GM12878 (cell line): ENCODE data around the gene MSMB. TPM values are rescaled to one million over a fixed set of nuclear protein-coding genes. Genes with fewer than 3 reads are reported as not detected.
"Not testable (repeated sequence)": the region's sequence is repeated elsewhere in the genome, so short reads cannot be mapped to it uniquely, and the experiment has no call there.

Source experiments
- ATAC-seq: fragments of 200-7000 bp; cut with Tn5 transposase; 3 replicates; pipeline ENCODE4 v1.9.1; 2020; ENCODE audit warnings: mild to moderate bottlenecking, moderate library complexity
- BruUV-seq: library from RNA; stranded (reverse); fragments of 400-500 nt; replicated peaks from 2 replicates; lab custom pipeline; 2021; lab: Mats Ljungman, UMichigan
- CTCF ChIA-PET: fragments of 300-600 bp; sonication (Branson Sonifier 250); formaldehyde crosslinking; extraction: SDS; loops from one replicate; lab custom pipeline; 2021; ENCODE audit warnings: inconsistent platforms; lab: Yijun Ruan, JAX
- POLR2A ChIA-PET: fragments of 350-600 bp; formaldehyde crosslinking; extraction: SDS; loops from one replicate; lab custom pipeline; 2021; ENCODE audit warnings: inconsistent platforms; lab: Charles Lee
- RAD21 ChIA-PET: fragments of 300-600 bp; sonication (Branson Sonifier 250); formaldehyde crosslinking; loops from one replicate; lab custom pipeline; 2023; ENCODE audit warnings: antibody characterized with exemption; ENCODE audit not compliant: unreplicated experiment; lab: Charles Lee
- SMC1A ChIA-PET: fragments of 300-600 bp; sonication (Branson Sonifier 250); formaldehyde crosslinking; loops from one replicate; lab custom pipeline; 2023; ENCODE audit not compliant: unreplicated experiment, uncharacterized antibody; lab: Charles Lee
- DNase-seq: peaks from one replicate; pipeline ENCODE4 v3.0.0-alpha.2; 2011; ENCODE audit warnings: low read depth, low spot score
- FAIRE-seq: peaks from 3 replicates; lab custom pipeline; 2011; peaks lifted over from hg19 to GRCh38; lab: Jason Lieb, UNC
- H2AFZ ChIP-seq: 2 replicates; pipeline ENCODE4 v1.6.0; 2011; ENCODE audit warnings: low read depth, low read length, control low read depth; ENCODE audit not compliant: control insufficient read depth
- H3K27ac ChIP-seq: 2 replicates; pipeline ENCODE4 v1.5.1; 2011; ENCODE audit warnings: control low read depth; ENCODE audit not compliant: control insufficient read depth, insufficient read depth
- H3K27me3 ChIP-seq, 2 experiments: replicated peaks in 1 of 2; 2 replicates each; pipeline versions ENCODE4 v1.6.0 to v1.6.1; 2011; ENCODE audit warnings: low read length in 1 of 2; ENCODE audit not compliant: control insufficient read depth in 2 of 2, insufficient read depth in 2 of 2
- H3K36me3 ChIP-seq, 2 experiments: 2 replicates each; pipeline ENCODE4 v1.5.1; 2011; ENCODE audit warnings: low read length in 1 of 2; ENCODE audit not compliant: control insufficient read depth in 2 of 2, insufficient read depth in 2 of 2
- H3K4me1 ChIP-seq: 2 replicates; pipeline ENCODE4 v1.6.1; 2011; ENCODE audit warnings: mild to moderate bottlenecking, low read length, moderate library complexity, mixed read lengths; ENCODE audit not compliant: control insufficient read depth, insufficient read depth
- H3K4me2 ChIP-seq: 2 replicates; pipeline ENCODE4 v1.6.0; 2011; ENCODE audit warnings: control low read depth; ENCODE audit not compliant: control insufficient read depth, insufficient read depth
- H3K4me3 ChIP-seq: fragments of 200-600 bp; sonication (generic); 2 replicates; pipeline ENCODE4 v1.5.1; 2016
- H3K79me2 ChIP-seq: 2 replicates; pipeline ENCODE4 v1.6.0; 2011; ENCODE audit warnings: low read length; ENCODE audit not compliant: control insufficient read depth, insufficient read depth
- H3K9ac ChIP-seq: 2 replicates; pipeline ENCODE4 v1.8.0; 2011; ENCODE audit warnings: low read length, control low read depth, mixed read lengths; ENCODE audit not compliant: control insufficient read depth, insufficient read depth
- H3K9me3 ChIP-seq: replicated peaks from 3 replicates; pipeline ENCODE4 v1.5.1; 2011; ENCODE audit warnings: mild to moderate bottlenecking, low read length; ENCODE audit not compliant: control insufficient read depth, insufficient read depth
- H4K20me1 ChIP-seq: 2 replicates; pipeline ENCODE4 v1.6.0; 2011; ENCODE audit not compliant: control insufficient read depth, insufficient read depth
- BCL11A ChIP-seq: IDR thresholded peaks from 2 replicates; pipeline ENCODE4 v1.6.1; 2011; ENCODE audit warnings: low read depth, low read length
- NFYB ChIP-seq: IDR thresholded peaks from 2 replicates; pipeline ENCODE4 v1.6.1; 2011; ENCODE audit warnings: low read depth, mild to moderate bottlenecking, low read length, improper control_type of control experiment, moderate library complexity; ENCODE audit not compliant: insufficient read depth
- NR2C2 ChIP-seq: IDR thresholded peaks from 2 replicates; pipeline ENCODE4 v1.6.1; 2011; ENCODE audit warnings: borderline replicate concordance, low read depth; ENCODE audit not compliant: control insufficient read depth, insufficient read length
- PAX5 ChIP-seq: IDR thresholded peaks from 2 replicates; pipeline ENCODE4 v1.6.1; 2011; ENCODE audit warnings: low read depth, low read length, borderline replicate concordance
- REST ChIP-seq: IDR thresholded peaks from 2 replicates; pipeline ENCODE4 v1.6.1; 2012; ENCODE audit warnings: mild to moderate bottlenecking, low read depth, low read length
- SREBF2 ChIP-seq: IDR thresholded peaks from 2 replicates; pipeline ENCODE4 v1.6.1; 2012; ENCODE audit warnings: mild to moderate bottlenecking, low read length
- ZNF384 ChIP-seq: IDR thresholded peaks from 2 replicates; pipeline ENCODE4 v1.6.1; 2012; ENCODE audit warnings: low read depth, mild to moderate bottlenecking, low read length, improper control_type of control experiment, borderline replicate concordance
- WGBS: methylation state at CpG from one replicate; pipeline ENCODE4 v1.1.6; 2016; ENCODE audit warnings: low lambda C conversion rate; ENCODE audit not compliant: insufficient replicate concordance, insufficient coverage; ENCODE audit errors: missing lambda C conversion rate; 5-methylcytosine and 5-hydroxymethylcytosine counted together
- in situ Hi-C: fragments of 300-500 bp; cut with MboI; formaldehyde crosslinking; loops from 9 replicates; pipeline ENCODE4 v1.14.3; 2018; ENCODE audit warnings: mixed read lengths
- intact Hi-C: fragments of 100-400 bp; cut with micrococcal nuclease; formaldehyde crosslinking; loops from one replicate; pipeline ENCODE4 v1.14.2; 2022; ENCODE audit not compliant: unreplicated experiment
- polyA plus RNA-seq, 11 experiments: library from polyadenylated mRNA; depleted of rRNA in 4 of 11; unstranded in 6 of 11; stranded (reverse) in 5 of 11; fragments of >200 nt; fragmentation: Nextera tagmentation in 4 of 11; fragmentation: Illumina TruSeq in 1 of 11; extraction: Ambion mirVana in 4 of 11; extraction: Trizol in 1 of 11; gene quantifications; 1 replicate in 1 of 11; 2 replicates in 10 of 11; pipeline versions ENCODE4 v1.2.1 to v1.2.3, GENCODE V29; 2011 to 2016; ENCODE audit warnings: inconsistent platforms in 2 of 11, missing spikeins in 2 of 11, low read depth in 1 of 11
- total RNA-seq, 4 experiments: library from RNA; depleted of rRNA in 3 of 4; stranded (reverse); fragments of >200 nt in 3 of 4; fragmentation: Illumina TruSeq in 1 of 4; extraction: Trizol in 1 of 4; gene quantifications; 2 replicates each; pipeline versions ENCODE4 v1.2.1 to v1.2.3, GENCODE V29; 2013 to 2021
- TF ChIP-seq, protein P1 (sequence below): fragments of 450-650 bp; IDR thresholded peaks from 2 replicates; pipeline ENCODE4 v1.6.1; 2016; ENCODE audit warnings: mild to moderate bottlenecking
- TF ChIP-seq, protein P2 (sequence below): fragments of 150-350 bp; IDR thresholded peaks from 2 replicates; pipeline ENCODE4 v1.6.1; 2016; ENCODE audit warnings: low read depth, low read length

The MSMB gene
- total and polyA plus RNA-seq, 10 of the 15 experiments (the other 5 are each of a cell fraction or from before 2014, with no cell fraction given): not detected

DNA sequence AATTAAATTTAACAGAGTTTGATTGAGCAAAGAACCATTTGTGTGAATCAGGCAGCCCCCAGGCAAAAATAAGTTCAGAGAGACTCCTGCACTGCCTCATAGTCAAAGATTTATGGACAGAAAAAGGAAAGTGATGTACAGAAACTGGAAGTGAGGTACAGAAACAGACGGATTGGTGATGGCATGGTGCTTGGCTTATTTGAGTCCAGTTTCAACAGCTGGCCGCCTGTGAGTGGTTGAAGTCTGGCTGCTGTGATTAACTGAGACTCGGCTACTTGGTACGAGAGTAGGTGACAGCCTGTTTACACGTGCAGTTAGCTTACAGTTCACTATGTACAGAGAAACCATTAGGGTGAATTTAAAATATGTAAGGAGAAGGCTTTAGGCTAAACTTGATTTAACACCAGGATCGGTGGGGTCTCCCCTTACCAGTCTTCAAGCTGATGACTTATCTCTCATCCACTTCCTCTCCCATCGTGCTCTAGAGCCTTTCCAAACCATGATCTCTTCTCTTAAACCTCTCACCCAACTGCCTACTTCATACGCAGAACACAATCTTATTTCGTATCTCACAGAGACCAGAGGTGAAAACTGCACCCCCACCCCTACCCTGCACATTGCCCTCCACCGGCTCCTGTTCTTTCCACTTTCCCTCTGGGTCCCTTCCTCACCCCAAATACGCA, 5.0 kb upstream of the MSMB start:
- intact Hi-C loops (no loop called here), in situ Hi-C loops (no loop called here)
- H3K4me1 ChIP-seq: no peaks in the 10 kb centered on the region
- RAD21 ChIA-PET: no interaction called here
- H3K4me3 ChIP-seq: no peak overlapping the region
- no peak overlapping the region for H2AFZ ChIP-seq
- H3K9me3 ChIP-seq: no peaks in the 10 kb centered on the region
- TF ChIP-seq ZNF384: no peak
- TF ChIP-seq, protein P1, sequence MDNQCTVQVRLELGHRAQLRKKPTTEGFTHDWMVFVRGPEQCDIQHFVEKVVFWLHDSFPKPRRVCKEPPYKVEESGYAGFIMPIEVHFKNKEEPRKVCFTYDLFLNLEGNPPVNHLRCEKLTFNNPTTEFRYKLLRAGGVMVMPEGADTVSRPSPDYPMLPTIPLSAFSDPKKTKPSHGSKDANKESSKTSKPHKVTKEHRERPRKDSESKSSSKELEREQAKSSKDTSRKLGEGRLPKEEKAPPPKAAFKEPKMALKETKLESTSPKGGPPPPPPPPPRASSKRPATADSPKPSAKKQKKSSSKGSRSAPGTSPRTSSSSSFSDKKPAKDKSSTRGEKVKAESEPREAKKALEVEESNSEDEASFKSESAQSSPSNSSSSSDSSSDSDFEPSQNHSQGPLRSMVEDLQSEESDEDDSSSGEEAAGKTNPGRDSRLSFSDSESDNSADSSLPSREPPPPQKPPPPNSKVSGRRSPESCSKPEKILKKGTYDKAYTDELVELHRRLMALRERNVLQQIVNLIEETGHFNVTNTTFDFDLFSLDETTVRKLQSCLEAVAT: no peak
- no peak for TF ChIP-seq NFYB
- TF ChIP-seq BCL11A: no peak
- TF ChIP-seq NR2C2: no peak
- no peak for TF ChIP-seq PAX5
- TF ChIP-seq SREBF2: no peak
- TF ChIP-seq, protein P2, sequence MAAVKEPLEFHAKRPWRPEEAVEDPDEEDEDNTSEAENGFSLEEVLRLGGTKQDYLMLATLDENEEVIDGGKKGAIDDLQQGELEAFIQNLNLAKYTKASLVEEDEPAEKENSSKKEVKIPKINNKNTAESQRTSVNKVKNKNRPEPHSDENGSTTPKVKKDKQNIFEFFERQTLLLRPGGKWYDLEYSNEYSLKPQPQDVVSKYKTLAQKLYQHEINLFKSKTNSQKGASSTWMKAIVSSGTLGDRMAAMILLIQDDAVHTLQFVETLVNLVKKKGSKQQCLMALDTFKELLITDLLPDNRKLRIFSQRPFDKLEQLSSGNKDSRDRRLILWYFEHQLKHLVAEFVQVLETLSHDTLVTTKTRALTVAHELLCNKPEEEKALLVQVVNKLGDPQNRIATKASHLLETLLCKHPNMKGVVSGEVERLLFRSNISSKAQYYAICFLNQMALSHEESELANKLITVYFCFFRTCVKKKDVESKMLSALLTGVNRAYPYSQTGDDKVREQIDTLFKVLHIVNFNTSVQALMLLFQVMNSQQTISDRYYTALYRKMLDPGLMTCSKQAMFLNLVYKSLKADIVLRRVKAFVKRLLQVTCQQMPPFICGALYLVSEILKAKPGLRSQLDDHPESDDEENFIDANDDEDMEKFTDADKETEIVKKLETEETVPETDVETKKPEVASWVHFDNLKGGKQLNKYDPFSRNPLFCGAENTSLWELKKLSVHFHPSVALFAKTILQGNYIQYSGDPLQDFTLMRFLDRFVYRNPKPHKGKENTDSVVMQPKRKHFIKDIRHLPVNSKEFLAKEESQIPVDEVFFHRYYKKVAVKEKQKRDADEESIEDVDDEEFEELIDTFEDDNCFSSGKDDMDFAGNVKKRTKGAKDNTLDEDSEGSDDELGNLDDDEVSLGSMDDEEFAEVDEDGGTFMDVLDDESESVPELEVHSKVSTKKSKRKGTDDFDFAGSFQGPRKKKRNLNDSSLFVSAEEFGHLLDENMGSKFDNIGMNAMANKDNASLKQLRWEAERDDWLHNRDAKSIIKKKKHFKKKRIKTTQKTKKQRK: no peak
- no peak for TF ChIP-seq REST
- FAIRE-seq (no peak), DNase-seq (no peak), ATAC-seq (peak; percentile 55)
- H3K9ac ChIP-seq: no peak overlapping the region
- H3K36me3 ChIP-seq: no peaks in the 10 kb centered on the region
- H3K79me2 ChIP-seq: no peaks in the 10 kb centered on the region
- WGBS: 48% methylated on average over 11 of the region's 11 CpGs
- no peak overlapping the region for H3K4me2 ChIP-seq
- H3K27ac ChIP-seq: no peak overlapping the region
- no peaks in the 10 kb centered on the region for H4K20me1 ChIP-seq
- POLR2A ChIA-PET: no interaction called here
- SMC1A ChIA-PET: no interaction called here
- CTCF ChIA-PET: no interaction called here
- BruUV-seq: no TSS peak
- no peaks in the 10 kb centered on the region; a peak in 2 of 4 replicates for H3K27me3 ChIP-seq

DNA sequence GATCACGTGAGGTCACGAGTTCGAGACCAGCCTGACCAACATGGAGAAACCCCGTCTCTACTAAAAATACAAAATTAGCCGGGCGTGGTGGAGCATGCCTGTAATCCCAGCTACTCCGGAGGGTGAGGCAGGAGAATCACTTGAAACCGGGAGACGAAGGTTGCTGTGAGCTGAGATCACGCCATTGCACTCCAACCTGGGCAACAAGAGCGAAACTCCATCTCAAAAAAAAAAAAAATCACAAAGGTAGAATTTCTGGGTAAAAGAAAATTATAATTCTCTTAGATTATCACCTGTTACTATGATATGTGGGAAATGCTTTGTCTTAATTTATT, 3.4 kb upstream of the MSMB start:
- SMC1A ChIA-PET: interaction anchor here (0.7 kb wide), 1 partner anchor 20 kb away, joined by 3 read pairs; no protein-coding TSS in a partner anchor
- CTCF ChIA-PET, RAD21 ChIA-PET: not testable (repeated sequence)

More for the DNA sequence above, 3.4 kb upstream of the MSMB start:
- FAIRE-seq, DNase-seq, H3K4me3 ChIP-seq, H3K4me1 ChIP-seq, H3K4me2 ChIP-seq, H3K9ac ChIP-seq, H4K20me1 ChIP-seq, in situ Hi-C loops, H3K9me3 ChIP-seq, H3K27ac ChIP-seq, intact Hi-C loops, BruUV-seq, H3K27me3 ChIP-seq, H3K36me3 ChIP-seq, ATAC-seq, H3K79me2 ChIP-seq, H2AFZ ChIP-seq, POLR2A ChIA-PET: not testable (repeated sequence)
- WGBS: 66% methylated on average over 11 of the region's 11 CpGs
